HepG2 (cell line): ENCODE data around the gene ARHGEF11. TPM values are rescaled to one million over a fixed set of nuclear protein-coding genes. Genes with fewer than 3 reads are reported as not detected.

Source experiments
- ATAC-seq: fragments of 200-7000 bp; cut with Tn5 transposase; 3 replicates; pipeline ENCODE4 v1.9.1; 2020; ENCODE audit warnings: mild to moderate bottlenecking, moderate library complexity
- BruUV-seq: library from RNA; stranded (reverse); fragments of 400-500 nt; replicated peaks from 2 replicates; lab custom pipeline; 2021; lab: Mats Ljungman, UMichigan
- CTCF ChIA-PET: fragments of 300-600 bp; formaldehyde crosslinking; extraction: SDS; loops from one replicate; lab custom pipeline; 2021; ENCODE audit warnings: low total read pairs, inconsistent platforms, low intra/inter-chr PET ratio; lab: Yijun Ruan, JAX
- POLR2A ChIA-PET: fragments of 350-600 bp; sonication (Branson Sonifier 250); formaldehyde crosslinking; loops from one replicate; lab custom pipeline; 2020; ENCODE audit warnings: antibody characterized with exemption, inconsistent platforms; lab: Yijun Ruan, JAX
- DNase-seq: peaks from one replicate; pipeline ENCODE4 v3.0.0-alpha.2; 2015; ENCODE audit warnings: low spot score
- FAIRE-seq: peaks from 3 replicates; lab custom pipeline; 2011; peaks lifted over from hg19 to GRCh38; lab: Jason Lieb, UNC
- H2AFZ ChIP-seq: one replicate; pipeline ENCODE4 v1.6.1; 2011; ENCODE audit warnings: low read length, inconsistent platforms
- H3K27ac ChIP-seq: fragments of 300-600 bp; 3 replicates; pipeline ENCODE4 v1.8.0; 2011; ENCODE audit warnings: mixed run types, mild to moderate bottlenecking, mixed read lengths, low read length, inconsistent platforms; ENCODE audit not compliant: insufficient read depth; ENCODE audit errors: extremely low read length
- H3K27me3 ChIP-seq, 2 experiments: fragments of 200-600 bp in 1 of 2; 2 replicates in 1 of 2; 3 replicates in 1 of 2; pipeline versions ENCODE4 v1.6.0 to v1.8.0; 2011; ENCODE audit warnings: low read length in 2 of 2, mild to moderate bottlenecking in 2 of 2, moderate library complexity in 2 of 2, inconsistent platforms in 1 of 2; ENCODE audit not compliant: insufficient read depth in 2 of 2, control insufficient read depth in 1 of 2
- H3K36me3 ChIP-seq, 2 experiments: fragments of 200-600 bp in 1 of 2; replicated peaks in 1 of 2; 2 replicates in 1 of 2; 3 replicates in 1 of 2; pipeline versions ENCODE4 v1.5.1 to v1.8.0; 2011; ENCODE audit warnings: low read length in 2 of 2, inconsistent platforms in 1 of 2; ENCODE audit not compliant: insufficient read depth in 2 of 2, control insufficient read depth in 1 of 2
- H3K4me1 ChIP-seq: 2 replicates; pipeline ENCODE4 v1.5.1; 2012; ENCODE audit warnings: low read length, inconsistent platforms; ENCODE audit not compliant: insufficient read depth
- H3K4me2 ChIP-seq: 2 replicates; pipeline ENCODE4 v1.6.0; 2011; ENCODE audit warnings: low read depth, low read length, inconsistent platforms
- H3K4me3 ChIP-seq, 3 experiments: fragments of 200-600 bp in 1 of 3; sonication (generic), shearing (Covaris generic) in 1 of 3; replicated peaks in 1 of 3; 2 replicates each; pipeline ENCODE4 v1.5.1; 2011 to 2016; ENCODE audit warnings: low read length in 3 of 3, inconsistent platforms in 2 of 3, low read depth in 2 of 3, mild to moderate bottlenecking in 2 of 3, control low read depth in 1 of 3, mixed read lengths in 1 of 3; ENCODE audit not compliant: insufficient read depth in 1 of 3
- H3K79me2 ChIP-seq: one replicate; pipeline ENCODE4 v1.6.1; 2011; ENCODE audit warnings: low read length, inconsistent platforms; ENCODE audit not compliant: insufficient read depth
- H3K9ac ChIP-seq: 2 replicates; pipeline ENCODE4 v1.6.0; 2011; ENCODE audit warnings: mild to moderate bottlenecking, low read depth, low read length, inconsistent platforms; ENCODE audit not compliant: insufficient read depth
- H3K9me3 ChIP-seq: 2 replicates; pipeline ENCODE4 v1.5.1; 2012; ENCODE audit warnings: mild to moderate bottlenecking, low read length
- H4K20me1 ChIP-seq: 2 replicates; pipeline ENCODE4 v1.6.0; 2011; ENCODE audit warnings: inconsistent platforms, mild to moderate bottlenecking, low read length, moderate library complexity; ENCODE audit not compliant: insufficient read depth
- CREB1 ChIP-seq, 2 experiments: fragments of 450-650 bp in 1 of 2; IDR thresholded peaks; 2 replicates each; pipeline ENCODE4 v1.6.1; 2016 to 2017; ENCODE audit warnings: control low read depth in 1 of 2, mild to moderate bottlenecking in 1 of 2, missing compliant biosample characterization in 1 of 2, missing genetic modification characterization in 1 of 2
- MTA1 ChIP-seq: sonication (generic); formaldehyde crosslinking; IDR thresholded peaks from 2 replicates; pipeline ENCODE4 v1.4.0; 2020; ENCODE audit warnings: missing genetic modification reagents, mild to moderate bottlenecking, borderline replicate concordance
- NFE2 ChIP-seq: sonication (generic); formaldehyde crosslinking; IDR thresholded peaks from 2 replicates; pipeline ENCODE4 v1.4.0; 2020; ENCODE audit warnings: missing genetic modification reagents
- RBAK ChIP-seq: sonication (generic); formaldehyde crosslinking; IDR thresholded peaks from 2 replicates; pipeline ENCODE4 v1.5.1; 2020; ENCODE audit warnings: mild to moderate bottlenecking, missing genetic modification reagents
- RBFOX2 ChIP-seq: fragments of 200-400 bp; formaldehyde crosslinking; IDR thresholded peaks from 2 replicates; pipeline ENCODE4 v1.6.1; 2017; ENCODE audit warnings: low read depth, mild to moderate bottlenecking, low read length
- RFX1 ChIP-seq: fragments of 450-650 bp; IDR thresholded peaks from 2 replicates; pipeline ENCODE4 v1.6.1; 2017
- TEAD2 ChIP-seq: sonication (generic); formaldehyde crosslinking; IDR thresholded peaks from 2 replicates; pipeline ENCODE4 v1.9.0; 2021; ENCODE audit warnings: missing genetic modification reagents
- ZFP1 ChIP-seq: IDR thresholded peaks from 2 replicates; pipeline ENCODE4 v1.6.1; 2016
- ZFP36L1 ChIP-seq: sonication (generic); formaldehyde crosslinking; IDR thresholded peaks from 2 replicates; pipeline ENCODE4 v1.8.0; 2022; ENCODE audit warnings: mild to moderate bottlenecking, missing genetic modification reagents, moderate library complexity
- ZNF143 ChIP-seq: sonication (generic); formaldehyde crosslinking; IDR thresholded peaks from 2 replicates; pipeline ENCODE4 v1.4.0; 2020; ENCODE audit warnings: missing genetic modification reagents
- ZNF232 ChIP-seq: sonication (generic); formaldehyde crosslinking; IDR thresholded peaks from 2 replicates; pipeline ENCODE4 v1.4.0; 2020; ENCODE audit warnings: missing genetic modification reagents, borderline replicate concordance
- ZNF44 ChIP-seq: sonication (generic); formaldehyde crosslinking; IDR thresholded peaks from 2 replicates; pipeline ENCODE4 v1.5.1; 2020; ENCODE audit warnings: mild to moderate bottlenecking, missing genetic modification reagents
- ZNF761 ChIP-seq: sonication (generic); formaldehyde crosslinking; conservative IDR thresholded peaks from 2 replicates; pipeline ENCODE4 v1.4.0; 2020; ENCODE audit warnings: mild to moderate bottlenecking, missing genetic modification reagents
- ZNF780A ChIP-seq: sonication (generic); formaldehyde crosslinking; IDR thresholded peaks from 2 replicates; pipeline ENCODE4 v1.8.0; 2022; ENCODE audit warnings: mild to moderate bottlenecking, missing genetic modification reagents, moderate library complexity
- ZSCAN21 ChIP-seq: sonication (generic); formaldehyde crosslinking; IDR thresholded peaks from 2 replicates; pipeline ENCODE4 v1.8.0; 2022; ENCODE audit warnings: mild to moderate bottlenecking, missing genetic modification reagents, moderate library complexity, borderline replicate concordance
- WGBS: methylation state at CpG from one replicate; pipeline ENCODE4 v1.1.6; 2017; ENCODE audit warnings: low lambda C conversion rate; 5-methylcytosine and 5-hydroxymethylcytosine counted together
- in situ Hi-C: cut with HindIII; loops from 2 replicates; pipeline ENCODE4 v1.10.0; 2017; ENCODE audit warnings: low pct_unique_long_range_greater_than_20kb; ENCODE audit not compliant: extremely low pct_ligation_motif_present
- intact Hi-C: fragments of 100-400 bp; cut with micrococcal nuclease; formaldehyde crosslinking; loops from one replicate; pipeline ENCODE4 v1.10.0; 2022; ENCODE audit not compliant: unreplicated experiment
- polyA plus RNA-seq, 8 experiments: library from polyadenylated mRNA; depleted of rRNA in 3 of 8; stranded (reverse) in 7 of 8; unstranded in 1 of 8; fragments of >200 nt; fragmentation: Illumina TruSeq in 4 of 8; extraction: Trizol in 4 of 8; gene quantifications; 2 replicates each; pipeline versions ENCODE4 v1.2.1 to v1.2.3, GENCODE V29; 2011 to 2016; ENCODE audit warnings: low read depth in 4 of 8, missing spikeins in 1 of 8, mixed read lengths in 1 of 8; ENCODE audit not compliant: insufficient read depth in 1 of 8
- total RNA-seq, 5 experiments: library from RNA; depleted of rRNA; stranded (reverse); fragments of >200 nt; fragmentation: Illumina TruSeq; extraction: Trizol; gene quantifications; 2 replicates each; pipeline ENCODE4 v1.2.3, GENCODE V29; 2016; ENCODE audit warnings: low read depth in 1 of 5
- TF ChIP-seq, protein P1 (sequence below): sonication (generic); formaldehyde crosslinking; IDR thresholded peaks from 2 replicates; pipeline ENCODE4 v1.8.0; 2022; ENCODE audit warnings: mild to moderate bottlenecking, missing genetic modification reagents
- TF ChIP-seq, protein P2 (sequence below): sonication (generic); formaldehyde crosslinking; IDR thresholded peaks from 2 replicates; pipeline ENCODE4 v1.8.0; 2022; ENCODE audit warnings: mild to moderate bottlenecking, missing genetic modification reagents, borderline replicate concordance
- TF ChIP-seq, protein P3 (sequence below): sonication (generic); formaldehyde crosslinking; IDR thresholded peaks from 2 replicates; pipeline ENCODE4 v1.5.0; 2020; ENCODE audit warnings: missing genetic modification reagents
- TF ChIP-seq, protein P4 (sequence below): sonication (generic); formaldehyde crosslinking; conservative IDR thresholded peaks from 2 replicates; pipeline ENCODE4 v1.5.0; 2020; ENCODE audit warnings: missing genetic modification reagents
- TF ChIP-seq, protein P5 (sequence below): sonication (generic); formaldehyde crosslinking; IDR thresholded peaks from 2 replicates; pipeline ENCODE4 v1.4.0; 2020; ENCODE audit warnings: missing genetic modification reagents, borderline replicate concordance

The ARHGEF11 gene
- total and polyA plus RNA-seq, 2 of the 13 experiments (the other 11 are each of a cell fraction or from before 2014, with no cell fraction given), result 16.5 to 21.2 TPM

DNA sequence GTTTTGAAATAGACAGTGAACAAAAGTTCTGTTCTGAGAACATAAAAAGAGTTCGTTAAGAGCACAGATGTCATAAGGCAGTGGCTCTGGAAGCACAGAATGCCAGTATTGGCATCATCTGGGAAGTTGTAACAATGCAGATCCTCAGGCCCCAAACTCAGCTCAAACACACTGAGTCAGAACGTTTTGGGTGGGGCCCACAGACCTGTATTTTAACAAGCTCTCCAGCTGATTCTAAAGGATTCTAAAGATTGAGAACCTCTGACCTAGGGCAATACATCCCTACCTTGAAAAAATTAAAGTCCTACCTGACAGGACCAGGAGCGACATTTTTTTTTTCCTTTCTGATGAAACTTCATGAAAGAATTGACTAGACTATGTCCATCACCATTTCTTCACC is 13.2 kb downstream of the ARHGEF11 start:
- DNase-seq, result no peak
- Histone ChIP-seq H3K79me2 (peaks cover 43% of the 10 kb centered on the region), H4K20me1 (0 out of 2 replicates have a peak, but pooled peaks cover 2% of the 10 kb centered on the region), H3K9me3 (no peaks in the 10 kb centered on the region), H3K9ac (no peak overlapping the region), H3K27ac (no peak overlapping the region), H2AFZ (no peak overlapping the region), H3K27me3 (no peaks in the 10 kb centered on the region), H3K4me1 (no peaks in the 10 kb centered on the region), H3K4me2 (no peak overlapping the region), H3K4me3 (no peak overlapping the region), H3K36me3 (no peaks in the 10 kb centered on the region; a peak in 1 of 5 replicates)
- CTCF ChIA-PET, result no interaction called here
- ATAC-seq, result no peak
- POLR2A ChIA-PET, result no interaction called here
- no peak for FAIRE-seq
- intact Hi-C loops, result no loop called here
- 95% methylated on average over 3 of the region's 3 CpGs for WGBS
- in situ Hi-C loops, result no loop called here
- TF ChIP-seq ZNF780A (CRISPR knock-in tag), result no peak
- no peak for TF ChIP-seq TEAD2
- TF ChIP-seq RFX1, result no peak
- no peak for TF ChIP-seq ZNF44 (CRISPR knock-in tag)
- TF ChIP-seq ZFP1 (CRISPR knock-in tag), result no peak
- no peak for TF ChIP-seq ZNF761 (CRISPR knock-in tag)
- TF ChIP-seq ZFP36L1 (CRISPR knock-in tag), result no peak
- TF ChIP-seq, protein P1, sequence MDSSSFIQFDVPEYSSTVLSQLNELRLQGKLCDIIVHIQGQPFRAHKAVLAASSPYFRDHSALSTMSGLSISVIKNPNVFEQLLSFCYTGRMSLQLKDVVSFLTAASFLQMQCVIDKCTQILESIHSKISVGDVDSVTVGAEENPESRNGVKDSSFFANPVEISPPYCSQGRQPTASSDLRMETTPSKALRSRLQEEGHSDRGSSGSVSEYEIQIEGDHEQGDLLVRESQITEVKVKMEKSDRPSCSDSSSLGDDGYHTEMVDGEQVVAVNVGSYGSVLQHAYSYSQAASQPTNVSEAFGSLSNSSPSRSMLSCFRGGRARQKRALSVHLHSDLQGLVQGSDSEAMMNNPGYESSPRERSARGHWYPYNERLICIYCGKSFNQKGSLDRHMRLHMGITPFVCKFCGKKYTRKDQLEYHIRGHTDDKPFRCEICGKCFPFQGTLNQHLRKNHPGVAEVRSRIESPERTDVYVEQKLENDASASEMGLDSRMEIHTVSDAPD, result no peak
- TF ChIP-seq, protein P2, sequence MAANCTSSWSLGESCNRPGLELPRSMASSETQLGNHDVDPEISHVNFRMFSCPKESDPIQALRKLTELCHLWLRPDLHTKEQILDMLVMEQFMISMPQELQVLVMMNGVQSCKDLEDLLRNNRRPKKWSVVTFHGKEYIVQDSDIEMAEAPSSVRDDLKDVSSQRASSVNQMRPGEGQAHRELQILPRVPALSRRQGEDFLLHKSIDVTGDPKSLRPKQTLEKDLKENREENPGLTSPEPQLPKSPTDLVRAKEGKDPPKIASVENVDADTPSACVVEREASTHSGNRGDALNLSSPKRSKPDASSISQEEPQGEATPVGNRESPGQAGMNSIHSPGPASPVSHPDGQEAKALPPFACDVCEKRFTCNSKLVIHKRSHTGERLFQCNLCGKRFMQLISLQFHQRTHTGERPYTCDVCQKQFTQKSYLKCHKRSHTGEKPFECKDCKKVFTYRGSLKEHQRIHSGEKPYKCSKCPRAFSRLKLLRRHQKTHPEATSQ (CRISPR knock-in tag), result no peak
- no peak for TF ChIP-seq MTA1 (CRISPR knock-in tag)
- TF ChIP-seq ZSCAN21 (CRISPR knock-in tag), result no peak
- no peak for TF ChIP-seq CREB1 (IDR thresholded peaks at IDR 0.05)
- no peak for TF ChIP-seq CREB1 (CRISPR knock-in tag; IDR thresholded peaks at IDR 0.05)
- TF ChIP-seq, protein P3, sequence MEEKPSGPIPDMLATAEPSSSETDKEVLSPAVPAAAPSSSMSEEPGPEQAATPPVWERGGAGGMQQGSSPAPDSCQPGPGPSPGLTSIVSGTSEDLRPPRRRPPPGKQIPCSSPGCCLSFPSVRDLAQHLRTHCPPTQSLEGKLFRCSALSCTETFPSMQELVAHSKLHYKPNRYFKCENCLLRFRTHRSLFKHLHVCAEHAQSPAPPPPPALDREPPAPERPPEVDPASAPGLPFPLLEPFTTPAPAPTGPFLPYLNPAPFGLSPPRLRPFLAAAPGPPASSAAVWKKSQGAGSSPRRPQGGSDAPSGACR, result no peak
- no peak for TF ChIP-seq ZNF143 (CRISPR knock-in tag)
- TF ChIP-seq, protein P4, sequence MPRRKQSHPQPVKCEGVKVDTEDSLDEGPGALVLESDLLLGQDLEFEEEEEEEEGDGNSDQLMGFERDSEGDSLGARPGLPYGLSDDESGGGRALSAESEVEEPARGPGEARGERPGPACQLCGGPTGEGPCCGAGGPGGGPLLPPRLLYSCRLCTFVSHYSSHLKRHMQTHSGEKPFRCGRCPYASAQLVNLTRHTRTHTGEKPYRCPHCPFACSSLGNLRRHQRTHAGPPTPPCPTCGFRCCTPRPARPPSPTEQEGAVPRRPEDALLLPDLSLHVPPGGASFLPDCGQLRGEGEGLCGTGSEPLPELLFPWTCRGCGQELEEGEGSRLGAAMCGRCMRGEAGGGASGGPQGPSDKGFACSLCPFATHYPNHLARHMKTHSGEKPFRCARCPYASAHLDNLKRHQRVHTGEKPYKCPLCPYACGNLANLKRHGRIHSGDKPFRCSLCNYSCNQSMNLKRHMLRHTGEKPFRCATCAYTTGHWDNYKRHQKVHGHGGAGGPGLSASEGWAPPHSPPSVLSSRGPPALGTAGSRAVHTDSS (CRISPR knock-in tag), result no peak
- TF ChIP-seq, protein P5, sequence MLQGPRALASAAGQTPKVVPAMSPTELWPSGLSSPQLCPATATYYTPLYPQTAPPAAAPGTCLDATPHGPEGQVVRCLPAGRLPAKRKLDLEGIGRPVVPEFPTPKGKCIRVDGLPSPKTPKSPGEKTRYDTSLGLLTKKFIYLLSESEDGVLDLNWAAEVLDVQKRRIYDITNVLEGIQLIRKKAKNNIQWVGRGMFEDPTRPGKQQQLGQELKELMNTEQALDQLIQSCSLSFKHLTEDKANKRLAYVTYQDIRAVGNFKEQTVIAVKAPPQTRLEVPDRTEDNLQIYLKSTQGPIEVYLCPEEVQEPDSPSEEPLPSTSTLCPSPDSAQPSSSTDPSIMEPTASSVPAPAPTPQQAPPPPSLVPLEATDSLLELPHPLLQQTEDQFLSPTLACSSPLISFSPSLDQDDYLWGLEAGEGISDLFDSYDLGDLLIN (CRISPR knock-in tag), result no peak
- TF ChIP-seq RBAK (CRISPR knock-in tag), result no peak
- no peak for TF ChIP-seq ZNF232 (CRISPR knock-in tag)
- no peak for TF ChIP-seq NFE2 (CRISPR knock-in tag)
- TF ChIP-seq RBFOX2, result no peak
- BruUV-seq, result no TSS peak
